Activated CD4-positive, alpha-beta T cell treated with anti-CD3 and anti-CD28 coated beads, Interleukin-2, amount 50 U/mL, for 24 hours (primary cell): ENCODE measurements around the gene MAP7D2.
"Not testable (repeated sequence)": the region's sequence is repeated elsewhere in the genome, so short reads cannot be mapped to it uniquely, and the experiment has no call there.

Experiments
- DNase-seq, 2 donors: peaks; one replicate each; pipeline ENCODE4 v3.0.0-alpha.2; 2020; ENCODE audit warnings: low read depth in 1 of 2, low spot score in 1 of 2

The MAP7D2 gene

DNA sequence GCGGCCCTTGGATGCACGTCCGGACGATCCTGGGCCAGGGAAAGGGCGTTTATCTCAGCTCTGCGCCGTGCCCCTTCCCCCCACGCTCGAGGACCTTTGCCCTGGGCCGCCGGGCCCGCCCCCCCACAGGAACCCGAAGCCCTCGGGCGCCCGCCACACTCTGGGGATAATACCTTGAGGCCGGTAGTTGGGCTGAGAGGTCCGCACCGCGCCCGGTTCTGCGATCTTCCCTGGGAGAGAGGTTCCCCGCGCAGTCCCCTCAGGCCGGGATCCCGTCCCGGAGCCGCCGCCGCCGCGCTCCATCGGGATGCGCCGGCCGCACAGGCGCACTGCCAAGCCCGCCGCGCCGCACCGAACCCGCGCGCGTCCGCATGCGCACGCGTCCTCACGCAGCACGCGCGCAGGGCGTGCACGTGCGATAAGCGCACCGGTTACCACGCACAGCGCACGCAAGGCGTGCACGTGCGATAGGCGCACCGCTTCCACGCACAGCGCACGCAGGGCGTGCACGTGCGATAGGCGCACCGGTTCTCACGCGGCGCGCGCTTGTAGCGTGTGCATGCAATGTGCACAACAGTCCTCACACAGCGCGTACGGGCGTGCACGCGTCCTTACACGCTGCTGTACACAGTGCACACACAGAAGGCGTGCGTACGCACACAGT, at the start of gene MAP7D2:
MAP7D2 (minus strand) TSS at position 331 of the 664 bp plus-strand sequence; CDS start at position 303, 28 bp downstream.
- DNase-seq, result no peak

DNA sequence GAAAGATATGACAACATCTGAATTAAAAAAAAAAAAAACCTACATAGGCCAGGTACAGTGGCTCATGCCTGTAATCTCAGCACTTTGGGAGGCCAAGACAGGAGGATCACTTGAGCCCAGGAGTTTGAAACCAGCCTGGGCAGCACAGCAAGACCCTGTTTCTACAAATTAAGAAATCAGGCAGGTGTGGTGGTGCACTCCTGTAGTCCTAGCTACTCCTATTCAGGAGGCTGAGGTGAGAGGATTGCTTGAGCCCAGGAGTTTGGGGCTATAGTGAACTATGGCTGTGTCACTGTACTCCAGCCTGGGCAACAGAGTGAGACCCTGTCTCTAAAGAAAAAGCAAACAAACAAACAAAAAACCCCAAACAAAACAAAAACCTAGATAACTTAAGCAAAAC, 45.8 kb upstream of the MAP7D2 start:
- not testable (repeated sequence) for DNase-seq

DNA sequence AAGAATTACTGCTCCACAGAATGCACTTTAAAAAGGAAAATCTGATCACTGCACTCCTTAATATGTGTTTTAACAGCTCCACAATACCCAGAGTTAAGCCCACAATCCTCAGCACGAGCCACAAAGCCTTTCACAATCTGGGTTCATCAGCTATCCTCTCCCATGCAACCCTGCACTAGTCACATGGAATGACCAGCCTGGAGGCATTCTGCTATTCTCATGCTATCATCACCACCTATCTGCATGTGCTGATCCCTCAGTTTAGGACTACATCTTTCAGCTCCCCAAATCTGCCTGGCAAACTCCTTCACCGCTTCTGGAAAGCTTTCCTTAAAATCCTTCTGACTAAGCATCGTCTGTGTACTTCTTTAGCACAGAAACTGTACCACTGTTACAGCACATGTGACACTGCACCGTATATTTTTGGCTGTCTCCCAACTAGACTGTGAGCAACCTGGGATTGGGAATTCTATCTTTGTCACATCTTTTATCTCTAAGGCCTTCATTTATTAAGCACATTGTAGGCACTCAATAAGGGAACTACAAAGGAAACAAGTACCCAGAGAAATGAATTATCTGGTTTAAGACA, 43.2 kb upstream of the MAP7D2 start:
- DNase-seq, result no peak

DNA sequence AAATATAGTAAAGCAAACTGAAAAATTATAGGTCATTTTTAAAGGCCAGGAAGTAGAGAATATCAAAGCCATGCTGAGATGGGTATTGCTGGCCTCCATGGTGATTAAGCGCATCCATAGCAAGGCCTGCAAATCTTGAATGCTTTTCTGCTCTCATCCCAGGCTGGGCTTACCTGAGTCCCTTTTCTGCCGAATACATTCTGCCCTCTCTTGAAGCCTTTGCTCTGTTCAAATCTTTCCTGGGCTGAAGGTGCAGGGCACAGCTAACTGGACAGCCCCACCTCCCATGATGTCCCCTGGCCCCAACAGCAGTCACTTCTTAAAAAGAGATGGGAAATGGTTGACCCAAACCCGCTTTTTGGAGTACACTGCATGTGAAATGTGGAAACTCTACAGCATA, 35.0 kb upstream of the MAP7D2 start:
- DNase-seq, result no peak

DNA sequence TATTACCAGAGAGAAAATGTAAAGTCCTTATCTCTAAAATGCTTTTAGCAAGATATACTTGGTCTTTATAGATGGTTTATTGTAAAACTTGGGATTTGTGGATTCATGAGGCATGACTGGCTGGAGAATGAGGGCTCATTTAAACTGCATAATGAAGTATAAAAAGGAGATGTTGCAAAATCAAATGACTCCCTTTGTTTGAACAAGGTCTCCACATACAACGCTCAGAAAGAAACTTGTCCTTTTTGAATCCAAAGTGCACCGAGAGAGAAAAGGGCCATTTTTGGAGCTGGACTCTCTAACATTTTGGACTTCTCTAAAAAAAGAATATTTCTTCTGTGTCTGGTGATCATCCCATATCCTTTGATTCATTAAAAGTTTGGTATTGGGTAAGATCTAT, 32.6 kb upstream of the MAP7D2 start:
- DNase-seq, result no peak

DNA sequence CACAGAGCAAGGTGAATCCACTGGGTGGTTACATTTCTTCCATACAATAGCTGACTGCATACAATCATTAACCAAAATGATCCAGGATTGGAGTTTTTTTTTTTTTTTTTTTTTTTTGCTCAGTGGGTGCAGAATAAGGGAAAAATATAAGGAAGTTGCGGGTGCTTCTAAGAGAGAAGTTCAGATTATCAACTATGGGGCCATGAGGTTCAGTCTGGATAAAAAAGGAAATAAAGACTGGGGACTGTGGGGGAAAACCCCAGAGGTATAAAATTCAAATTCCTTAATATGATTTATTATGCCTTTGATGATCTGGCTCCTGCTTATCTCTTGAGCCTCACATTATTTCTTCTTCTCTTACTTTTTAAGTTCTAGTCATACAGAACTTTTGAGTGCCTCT, 30.9 kb upstream of the MAP7D2 start:
- no peak for DNase-seq

DNA sequence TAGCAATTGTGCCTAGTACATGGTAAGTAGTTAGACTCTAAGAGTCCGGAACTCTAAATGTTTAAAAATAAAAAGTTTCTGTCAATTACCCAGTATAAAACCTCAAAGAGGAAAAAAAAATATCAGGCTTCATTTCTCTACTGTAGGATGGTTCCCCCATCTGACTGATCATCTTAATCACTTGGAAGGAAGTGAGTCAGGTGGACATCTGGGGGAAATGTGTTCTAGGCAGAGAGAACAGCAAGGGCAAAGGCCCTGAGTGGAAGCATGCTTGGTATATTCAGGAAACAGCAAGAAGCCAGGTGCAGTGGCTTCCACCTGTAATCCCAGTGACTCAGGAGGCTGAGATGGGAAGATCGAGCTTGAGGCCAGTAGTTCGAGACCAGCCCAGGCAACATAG, 27.8 kb upstream of the MAP7D2 start:
- DNase-seq, result peak in 1 of 2 donors; percentile 2

DNA sequence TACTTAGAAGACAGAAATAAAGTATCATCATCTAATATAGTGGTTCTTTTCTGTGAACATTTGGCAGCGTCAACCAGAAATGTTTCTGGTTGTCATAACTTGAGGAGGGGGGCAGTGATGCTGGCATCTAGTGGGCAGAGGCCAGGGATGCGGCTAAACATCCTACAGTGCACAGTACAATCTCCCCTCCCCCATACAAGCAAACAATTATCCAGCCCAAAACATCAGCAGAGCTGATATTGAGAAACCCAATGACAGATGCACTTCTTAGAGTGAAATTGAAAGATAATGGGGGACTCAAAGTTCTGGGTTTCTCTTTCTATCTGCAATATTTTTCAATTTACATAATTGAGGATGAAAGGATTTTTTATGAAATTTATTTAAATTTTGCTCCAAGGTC, 26.9 kb upstream of the MAP7D2 start:
- no peak for DNase-seq

DNA sequence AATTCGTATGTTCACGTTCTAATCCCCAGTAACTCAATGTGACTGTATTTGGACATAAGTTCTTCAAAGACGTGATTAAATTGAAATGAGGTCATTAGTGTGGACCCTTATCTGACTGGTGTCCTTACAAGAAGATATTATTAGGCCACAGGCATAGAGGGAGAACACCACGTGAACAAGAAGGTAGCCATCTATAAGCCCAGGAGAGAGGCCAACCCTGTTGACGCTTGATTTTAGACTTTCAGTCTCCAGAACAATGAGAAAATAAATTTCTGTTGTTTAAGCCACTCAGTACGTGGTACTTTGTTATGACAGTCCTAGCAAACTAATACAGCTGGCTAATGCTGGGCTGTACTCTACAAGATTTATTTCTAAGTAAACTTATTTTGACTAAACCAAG, 26.4 kb upstream of the MAP7D2 start:
- DNase-seq, result no peak

DNA sequence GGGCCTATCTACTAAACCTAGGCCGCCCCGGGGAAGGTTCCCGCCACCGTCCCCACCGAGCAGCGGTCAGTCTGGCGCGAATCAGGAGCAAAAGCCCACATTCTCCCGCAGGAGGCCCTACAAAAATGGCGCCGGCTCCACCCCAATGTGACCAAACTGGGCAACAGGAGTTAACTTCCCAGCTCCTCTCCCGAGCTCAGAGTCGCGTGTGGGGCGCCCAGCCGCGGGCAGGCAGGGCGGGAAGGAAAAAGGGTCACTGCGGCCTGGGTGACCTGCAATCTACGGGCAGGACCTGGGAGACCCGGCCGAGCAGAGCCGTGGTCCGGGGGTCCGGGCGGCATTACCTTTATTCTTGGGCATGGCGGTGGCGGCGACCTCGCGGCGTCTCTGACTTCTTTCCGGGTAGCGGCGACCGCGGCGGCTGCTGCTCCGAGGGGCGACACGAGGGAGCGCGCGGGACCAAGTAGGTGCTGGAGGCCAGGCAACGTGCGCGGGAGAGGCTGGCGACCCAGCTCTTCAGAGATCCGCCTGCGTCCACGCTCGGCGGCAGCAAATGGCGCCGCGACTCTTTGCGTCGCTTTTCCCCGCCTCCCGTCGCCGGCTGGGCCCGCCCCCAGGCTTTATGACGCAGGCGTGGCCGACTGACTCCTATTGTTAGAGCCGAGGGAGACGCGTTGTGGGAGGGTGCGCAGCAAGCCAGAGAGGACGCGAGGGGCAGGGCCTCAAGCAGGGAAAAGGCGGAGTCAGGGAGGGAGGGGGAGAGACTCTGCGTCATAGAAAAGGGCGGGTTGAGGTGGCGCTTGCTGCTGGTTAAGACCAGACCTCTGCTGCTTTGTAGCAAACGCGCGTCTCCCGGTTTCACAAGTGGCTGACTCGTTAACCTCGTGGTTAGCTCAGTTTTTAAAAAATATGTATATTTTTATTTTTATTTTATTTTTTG, 24.8 kb upstream of the MAP7D2 start, which contains the start of gene EIF1AX:
EIF1AX (minus strand) TSS at position 558 of the 940 bp plus-strand sequence; CDS start at position 360, 198 bp downstream.
- peak; percentile 83 to 92 for DNase-seq

DNA sequence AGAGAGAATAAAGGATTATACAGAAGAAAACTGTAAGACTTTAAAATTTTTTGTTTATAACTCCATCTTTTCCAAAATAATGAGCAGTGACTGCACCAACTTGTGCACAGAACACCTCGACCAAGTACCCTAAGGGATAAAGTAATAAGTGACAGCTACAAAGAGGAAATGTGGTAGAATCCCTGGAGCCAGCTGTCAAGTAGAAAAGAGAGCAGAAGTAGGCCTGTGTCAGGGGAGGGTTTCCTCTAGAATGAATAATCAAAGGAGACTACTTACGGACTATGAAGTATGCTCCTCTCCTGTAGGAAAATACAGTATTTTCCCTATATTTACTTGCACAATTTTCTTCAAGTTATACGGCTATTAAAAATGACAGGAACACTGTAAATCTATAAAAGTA, 23.7 kb upstream of the MAP7D2 start:
- no peak for DNase-seq

DNA sequence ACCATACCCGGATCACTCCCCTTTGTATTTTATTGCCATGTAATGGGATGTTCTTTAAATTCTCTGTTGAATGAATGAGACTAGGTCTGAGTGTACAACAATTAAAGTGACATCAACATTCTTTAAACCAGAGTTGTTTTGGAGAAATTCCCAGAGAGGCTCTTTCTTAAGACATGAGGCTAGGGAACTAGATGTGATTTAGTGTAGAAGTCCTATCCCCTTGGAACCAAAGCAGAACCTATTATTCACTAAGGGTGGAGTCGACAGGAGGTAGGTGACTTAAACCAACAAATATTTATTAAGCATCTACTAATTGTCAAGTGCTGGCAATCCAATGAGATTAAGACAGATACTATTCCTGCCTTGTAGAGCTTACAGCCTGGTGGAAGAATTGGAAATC, 23.3 kb upstream of the MAP7D2 start:
- DNase-seq, result no peak

DNA sequence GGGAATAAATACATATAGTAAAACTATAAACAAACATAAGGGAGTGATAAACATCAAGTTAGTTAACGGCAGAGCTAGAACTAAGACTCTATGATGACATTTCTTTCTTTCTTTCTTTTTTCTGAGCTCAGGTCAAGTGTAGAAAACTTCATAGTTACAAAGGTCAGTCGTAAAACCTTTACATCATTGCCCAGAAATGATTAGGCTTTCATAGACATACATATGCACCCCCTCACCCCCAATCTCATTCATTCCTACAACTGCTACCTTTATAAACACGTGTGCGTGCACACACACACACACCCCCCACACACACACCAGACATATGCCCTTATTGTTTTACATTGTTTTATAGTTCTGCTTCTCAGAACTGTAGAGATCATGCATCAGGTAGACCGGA, 19.2 kb upstream of the MAP7D2 start:
- DNase-seq, result no peak

DNA sequence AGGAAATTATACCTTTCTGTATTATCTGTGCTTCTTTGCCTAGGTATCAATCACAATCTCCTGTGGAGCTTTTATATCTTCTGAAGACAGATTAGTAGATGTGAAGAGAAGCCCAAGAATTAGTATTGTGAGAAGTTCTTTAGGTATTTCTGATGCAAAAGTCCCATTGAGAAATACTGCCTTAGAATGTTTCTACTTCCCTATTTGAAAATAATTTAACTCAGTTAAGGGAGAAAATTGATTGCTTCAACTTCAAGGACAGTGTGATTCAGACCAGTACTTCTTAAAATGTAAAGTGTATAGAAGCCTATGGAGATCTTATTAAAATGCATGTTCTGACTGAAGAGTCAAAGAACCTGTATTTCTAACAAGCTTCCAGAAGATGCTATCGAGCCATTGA, 16.0 kb upstream of the MAP7D2 start:
- DNase-seq, result no peak

DNA sequence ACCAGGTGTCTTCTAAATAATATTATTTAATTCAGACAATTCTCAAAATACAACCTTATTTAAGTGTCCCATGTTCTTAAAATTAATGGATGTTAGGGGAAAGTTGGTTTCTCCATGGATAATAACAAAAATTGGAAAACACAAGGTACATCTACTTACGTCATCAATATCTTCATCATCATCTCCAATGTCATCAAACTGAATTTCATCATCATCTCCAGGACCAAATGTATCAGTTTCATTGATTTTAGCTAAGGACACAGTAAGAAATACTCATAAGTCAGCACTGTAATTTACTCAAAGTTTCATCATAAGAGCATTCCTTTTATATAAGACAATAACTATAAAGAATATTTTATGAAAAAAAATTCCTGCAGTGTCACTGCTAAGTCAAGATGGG, 13.7 kb upstream of the MAP7D2 start:
- DNase-seq, result no peak

DNA sequence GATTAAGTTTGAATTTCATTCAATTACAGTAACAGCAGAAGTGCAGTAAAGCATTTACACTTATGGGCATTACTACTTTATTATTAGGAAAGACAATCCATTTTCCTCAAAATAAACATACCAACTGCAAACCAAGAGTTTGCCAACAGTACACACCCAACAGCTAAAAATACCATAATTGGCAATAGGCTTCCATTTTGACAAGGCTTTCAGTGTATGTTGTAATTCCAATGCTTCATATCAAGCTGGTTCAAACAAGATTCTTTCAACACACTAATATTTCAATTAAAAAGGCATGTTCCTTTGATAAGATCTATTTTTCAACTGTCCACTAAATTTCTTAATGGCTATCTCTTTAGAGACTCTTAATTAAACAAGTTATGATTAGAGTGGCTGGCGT, 12.8 kb upstream of the MAP7D2 start:
- no peak for DNase-seq

DNA sequence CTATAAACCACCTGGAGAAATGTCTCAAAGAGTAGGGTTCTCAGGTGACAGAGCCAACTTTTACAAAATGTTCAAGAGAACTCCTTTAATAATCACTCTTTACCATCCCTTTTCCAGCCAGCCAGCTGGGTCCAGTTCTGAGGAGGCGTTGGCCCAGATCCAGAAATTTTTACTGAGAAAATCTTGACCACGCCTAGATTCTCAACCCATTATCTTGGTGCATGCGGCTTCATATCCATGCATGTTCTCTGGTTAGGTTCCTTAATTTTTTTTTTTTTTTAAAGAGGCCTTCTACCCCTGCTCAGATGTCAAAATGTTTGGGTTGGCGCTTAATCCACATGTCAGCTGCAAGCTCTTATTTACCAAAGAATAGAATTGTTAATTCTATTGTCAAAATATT, 12.0 kb upstream of the MAP7D2 start:
- DNase-seq, result no peak

DNA sequence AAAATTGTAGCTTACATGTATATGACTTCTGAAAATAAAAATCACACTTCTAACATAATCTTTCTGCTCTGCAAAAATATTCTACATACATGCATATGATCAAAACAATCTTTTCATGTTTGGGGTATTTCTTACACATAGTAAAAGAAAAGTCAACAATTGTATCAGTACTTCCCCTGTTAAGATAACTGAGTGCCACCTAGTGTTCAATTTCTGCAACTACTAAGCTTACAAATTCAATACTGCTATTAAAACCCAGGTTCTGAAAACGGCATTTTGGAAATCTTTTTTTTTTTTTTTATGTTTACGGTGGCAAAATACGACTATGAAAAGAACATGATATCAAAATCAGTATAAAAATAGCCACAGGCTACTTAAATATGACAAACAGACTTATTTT, 10.7 kb upstream of the MAP7D2 start:
- not testable (repeated sequence) for DNase-seq

DNA sequence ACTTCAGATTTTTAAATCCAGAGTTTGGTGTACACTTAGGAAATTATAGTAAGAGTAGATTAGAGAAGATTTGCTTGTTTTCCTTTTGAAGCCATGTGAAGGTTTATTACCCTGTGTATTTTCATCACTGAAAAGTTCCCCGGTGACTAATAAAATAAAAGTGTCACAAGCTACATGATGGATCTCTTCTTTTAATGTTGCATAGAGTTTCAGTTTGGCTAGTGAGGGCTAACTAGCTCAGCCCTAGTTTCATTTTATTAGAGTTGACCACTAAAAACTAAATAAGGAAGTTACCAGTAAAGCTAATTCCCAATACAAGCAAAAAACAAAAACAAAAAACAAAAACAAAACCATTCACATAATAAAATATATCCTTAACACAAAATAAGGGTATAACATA, 10.1 kb upstream of the MAP7D2 start:
- DNase-seq, result not testable (repeated sequence)

DNA sequence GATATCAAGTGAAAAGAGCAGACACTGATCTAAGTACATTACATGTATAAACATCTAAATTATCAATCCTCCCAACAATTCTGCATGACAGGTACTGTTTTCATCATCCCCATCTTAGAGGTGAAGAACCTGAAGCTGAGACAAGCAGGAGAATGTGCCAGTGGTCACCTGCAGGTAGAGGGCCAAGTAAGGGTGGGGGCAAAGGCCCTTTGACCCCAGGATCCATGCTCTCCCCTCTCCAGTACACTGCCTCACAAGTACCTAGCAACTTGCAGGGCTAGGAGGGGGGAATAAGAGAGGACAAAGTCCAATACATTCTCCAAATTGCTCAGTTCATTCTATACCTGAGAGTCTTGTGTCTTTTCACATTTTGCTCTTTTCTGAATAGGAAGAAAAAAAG, 8.3 kb upstream of the MAP7D2 start:
- DNase-seq, result no peak

DNA sequence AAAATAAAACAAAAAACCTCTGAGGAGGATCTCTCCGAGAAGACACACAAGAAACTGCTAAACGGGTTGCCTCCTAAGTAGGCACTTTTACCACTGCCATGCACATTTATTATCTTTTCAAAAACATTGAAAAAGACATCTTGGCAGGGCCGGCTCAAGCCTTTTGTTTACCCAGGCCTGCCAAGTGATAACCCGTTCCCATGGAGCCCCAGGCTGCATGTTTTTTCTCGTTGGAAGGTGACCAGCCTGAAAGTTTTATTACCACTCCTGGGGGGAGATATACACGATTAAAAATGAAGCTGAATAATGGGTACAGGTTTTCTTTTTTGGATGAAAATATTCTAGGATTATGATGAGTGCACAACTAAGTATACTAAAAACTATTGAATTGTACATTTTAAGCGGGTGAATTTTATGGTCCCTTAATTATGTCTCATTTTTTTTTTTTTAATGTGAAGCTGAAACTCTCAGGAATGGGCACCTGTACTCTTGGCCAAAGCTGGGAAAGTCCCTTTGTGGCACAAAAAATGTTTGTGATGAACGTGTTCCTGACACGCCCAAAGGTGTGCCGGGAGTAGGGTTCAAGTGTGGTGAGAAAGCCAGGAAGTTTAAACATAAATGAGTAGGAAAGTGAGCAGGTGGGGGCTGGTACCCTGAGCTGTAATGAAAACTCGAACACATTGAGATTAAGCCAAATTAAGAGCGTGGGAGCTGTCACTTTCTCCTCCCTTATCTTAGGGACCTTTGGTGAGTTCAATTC, 1.5 kb upstream of the MAP7D2 start:
- DNase-seq, result no peak
